C4-2B (cell line): Measurements from ENCODE around the gene GPR152.

Experiments
- ZFX ChIP-seq: fragments of 450-650 bp; IDR thresholded peaks from 2 replicates; pipeline ENCODE4 v1.6.1; 2017
- TF ChIP-seq, protein P1 (sequence below): fragments of 450-650 bp; conservative IDR thresholded peaks from 2 replicates; pipeline ENCODE4 v1.5.1; 2017; ENCODE audit warnings: mild to moderate bottlenecking

DNA sequence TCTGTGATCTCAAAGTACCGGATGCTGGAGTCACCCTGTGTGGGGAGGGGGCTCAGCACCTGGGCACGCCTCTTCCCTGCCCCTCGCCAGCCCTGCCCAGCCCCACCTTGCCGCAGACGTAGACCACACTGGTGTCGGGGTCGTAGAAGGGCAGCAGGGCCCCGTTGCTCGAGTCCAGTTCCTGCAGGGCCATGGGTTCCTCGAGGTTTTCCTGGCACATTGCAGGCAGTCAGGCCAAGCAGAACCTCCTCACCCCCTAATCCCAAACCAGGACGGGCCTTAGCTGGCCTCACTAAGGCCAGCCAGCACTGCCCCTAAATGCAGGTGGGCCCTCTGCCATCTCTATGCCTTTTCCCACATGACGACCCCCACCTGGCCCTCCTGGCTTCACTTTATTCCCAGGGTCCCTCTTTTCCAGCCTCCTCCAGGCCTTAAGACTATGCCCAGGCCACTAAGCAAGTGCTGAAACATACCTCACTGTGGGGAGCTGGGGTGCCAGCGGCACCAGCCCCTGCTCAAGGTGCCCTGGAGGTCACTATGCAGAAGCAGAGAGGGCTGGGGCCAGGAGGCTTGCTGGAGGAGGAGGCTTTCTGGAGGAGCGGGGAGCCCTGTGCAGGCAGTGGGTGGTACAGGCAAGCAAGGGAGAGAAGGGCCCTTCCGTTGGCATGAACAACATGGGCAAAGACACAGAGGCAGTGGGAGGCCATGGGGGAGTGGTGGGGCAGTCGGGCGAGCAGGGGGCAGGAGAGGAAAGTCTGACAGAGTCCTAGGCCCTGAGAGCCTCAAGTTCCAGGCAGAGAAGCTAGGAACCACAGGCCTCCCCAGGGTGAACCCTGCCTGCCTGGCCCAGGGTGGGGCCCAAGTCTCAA is 12.1 kb downstream of the GPR152 start:
- TF ChIP-seq, protein P1, sequence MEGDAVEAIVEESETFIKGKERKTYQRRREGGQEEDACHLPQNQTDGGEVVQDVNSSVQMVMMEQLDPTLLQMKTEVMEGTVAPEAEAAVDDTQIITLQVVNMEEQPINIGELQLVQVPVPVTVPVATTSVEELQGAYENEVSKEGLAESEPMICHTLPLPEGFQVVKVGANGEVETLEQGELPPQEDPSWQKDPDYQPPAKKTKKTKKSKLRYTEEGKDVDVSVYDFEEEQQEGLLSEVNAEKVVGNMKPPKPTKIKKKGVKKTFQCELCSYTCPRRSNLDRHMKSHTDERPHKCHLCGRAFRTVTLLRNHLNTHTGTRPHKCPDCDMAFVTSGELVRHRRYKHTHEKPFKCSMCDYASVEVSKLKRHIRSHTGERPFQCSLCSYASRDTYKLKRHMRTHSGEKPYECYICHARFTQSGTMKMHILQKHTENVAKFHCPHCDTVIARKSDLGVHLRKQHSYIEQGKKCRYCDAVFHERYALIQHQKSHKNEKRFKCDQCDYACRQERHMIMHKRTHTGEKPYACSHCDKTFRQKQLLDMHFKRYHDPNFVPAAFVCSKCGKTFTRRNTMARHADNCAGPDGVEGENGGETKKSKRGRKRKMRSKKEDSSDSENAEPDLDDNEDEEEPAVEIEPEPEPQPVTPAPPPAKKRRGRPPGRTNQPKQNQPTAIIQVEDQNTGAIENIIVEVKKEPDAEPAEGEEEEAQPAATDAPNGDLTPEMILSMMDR: no peak
- no peak for TF ChIP-seq ZFX
